Measurements from ENCODE around the gene DMXL1.

GRCh38 chr5:119032656-119033055 lies 38.2 kb upstream of the DMXL1 start:
- TF ChIP-seq POLR2A (IDR thresholded peaks at IDR 0.05), result no peak
- TF ChIP-seq, protein P1, sequence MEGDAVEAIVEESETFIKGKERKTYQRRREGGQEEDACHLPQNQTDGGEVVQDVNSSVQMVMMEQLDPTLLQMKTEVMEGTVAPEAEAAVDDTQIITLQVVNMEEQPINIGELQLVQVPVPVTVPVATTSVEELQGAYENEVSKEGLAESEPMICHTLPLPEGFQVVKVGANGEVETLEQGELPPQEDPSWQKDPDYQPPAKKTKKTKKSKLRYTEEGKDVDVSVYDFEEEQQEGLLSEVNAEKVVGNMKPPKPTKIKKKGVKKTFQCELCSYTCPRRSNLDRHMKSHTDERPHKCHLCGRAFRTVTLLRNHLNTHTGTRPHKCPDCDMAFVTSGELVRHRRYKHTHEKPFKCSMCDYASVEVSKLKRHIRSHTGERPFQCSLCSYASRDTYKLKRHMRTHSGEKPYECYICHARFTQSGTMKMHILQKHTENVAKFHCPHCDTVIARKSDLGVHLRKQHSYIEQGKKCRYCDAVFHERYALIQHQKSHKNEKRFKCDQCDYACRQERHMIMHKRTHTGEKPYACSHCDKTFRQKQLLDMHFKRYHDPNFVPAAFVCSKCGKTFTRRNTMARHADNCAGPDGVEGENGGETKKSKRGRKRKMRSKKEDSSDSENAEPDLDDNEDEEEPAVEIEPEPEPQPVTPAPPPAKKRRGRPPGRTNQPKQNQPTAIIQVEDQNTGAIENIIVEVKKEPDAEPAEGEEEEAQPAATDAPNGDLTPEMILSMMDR (IDR thresholded peaks at IDR 0.05), result no peak
- no peak for TF ChIP-seq EP300 (IDR thresholded peaks at IDR 0.05)
- TF ChIP-seq POLR2AphosphoS5 (IDR thresholded peaks at IDR 0.05), result no peak

Data from gastroesophageal sphincter (tissue), 3 donors.